ENCODE data around the gene TRMU. TPM values are rescaled to one million over a fixed set of nuclear protein-coding genes. Genes with fewer than 3 reads are reported as not detected.
A peak's percentile ranks its signal among the peaks of the same experiment; 100 is the strongest.

Gene TRMU
- total and polyA plus RNA-seq, 2 experiments from 2014 or later = 48.3 to 70.4 TPM

GRCh38 chr22:46380069-46380468 is 44.6 kb downstream of the TRMU start:
- ATAC-seq = no peak
- Histone ChIP-seq H3K27me3 (ENCODE audit: insufficient read depth) (no peaks in the 10 kb centered on the region), H3K4me1 (ENCODE audit: insufficient read depth) (peaks cover 21% of the 10 kb centered on the region), H4K20me1 (replicated peaks; ENCODE audit: insufficient read depth) (no peaks in the 10 kb centered on the region), H3K27ac (ENCODE audit: low read depth) (no peak overlapping the region), H3K79me2 (replicated peaks; ENCODE audit: insufficient read depth) (no peaks in the 10 kb centered on the region), H3F3A (replicated peaks; ENCODE audit: low read depth) (0 out of 2 replicates have a peak, but pooled peaks cover 5% of the 10 kb centered on the region), H3K36me3 (ENCODE audit: insufficient read depth) (no peaks in the 10 kb centered on the region), H3K4me3 (no peak overlapping the region), H3K4me2 (no peak overlapping the region), H3K9me2 (ENCODE audit: insufficient read depth) (no peaks in the 10 kb centered on the region), H2AFZ (no peak overlapping the region)
- DNase-seq (ENCODE audit: low spot score) = no peak
- TF ChIP-seq CTCF (conservative IDR thresholded peaks at IDR 0.05; ENCODE audit: low read depth in 2 of 2) = no peak
- TF ChIP-seq STAT1 (IDR thresholded peaks at IDR 0.05; ENCODE audit: unreplicated experiment) = no peak
- no peak for TF ChIP-seq ETS1 (IDR thresholded peaks at IDR 0.05)
- no peak for TF ChIP-seq NANOG (IDR thresholded peaks at IDR 0.05; ENCODE audit: borderline replicate concordance)
- Mint-ChIP-seq H3K4me1 (peaks cover 36% of the 10 kb centered on the region), H3K36me3 (ENCODE audit: low read depth) (peaks cover 24% of the 10 kb centered on the region), H3K9me3 (no peaks in the 10 kb centered on the region; the same call in 2 of the 3 replicates), H3K27me3 (ENCODE audit: insufficient read depth, low read depth, poor library complexity) (peaks cover 11% of the 10 kb centered on the region), H3K27ac (peak overlapping the region; percentile 78), H3K4me3 (no peak overlapping the region; the same call in 2 of the 3 replicates)

- Histone ChIP-seq H3K4me1 (ENCODE audit: insufficient read depth) (peaks cover 21% of the 10 kb centered on the region), H4K20me1 (replicated peaks; ENCODE audit: insufficient read depth) (no peaks in the 10 kb centered on the region), H3K27me3 (ENCODE audit: insufficient read depth) (no peaks in the 10 kb centered on the region), H3K4me3 (no peak overlapping the region), H3K9me2 (ENCODE audit: insufficient read depth) (no peaks in the 10 kb centered on the region), H3K27ac (ENCODE audit: low read depth) (no peak overlapping the region), H3K4me2 (no peak overlapping the region), H3F3A (replicated peaks; ENCODE audit: low read depth) (0 out of 2 replicates have a peak, but pooled peaks cover 5% of the 10 kb centered on the region), H3K36me3 (ENCODE audit: insufficient read depth) (no peaks in the 10 kb centered on the region), H2AFZ (no peak overlapping the region), H3K79me2 (replicated peaks; ENCODE audit: insufficient read depth) (no peaks in the 10 kb centered on the region)
- no peak overlapping the region for H3K4me3 Mint-ChIP-seq
- DNase-seq (ENCODE audit: low spot score) (no peak), ATAC-seq (no peak)
- no peak for TF ChIP-seq EZH2phosphoT487 (IDR thresholded peaks at IDR 0.05; ENCODE audit: unreplicated experiment)
- peaks cover 20% of the 10 kb centered on the region for H3K36me3 Mint-ChIP-seq (ENCODE audit: low read depth)
- no peak overlapping the region for H3K27ac Mint-ChIP-seq
- no peaks in the 10 kb centered on the region; the same call in 2 of the 3 replicates for H3K9me3 Mint-ChIP-seq
- H3K4me1 Mint-ChIP-seq = peaks cover 36% of the 10 kb centered on the region
- H3K27me3 Mint-ChIP-seq (ENCODE audit: insufficient read depth, low read depth, poor library complexity) = peaks cover 11% of the 10 kb centered on the region
Observed at GRCh38 chr22:46380581-46380980, 45.1 kb downstream of the TRMU start.

- H3K27ac Mint-ChIP-seq = no peak overlapping the region
- ATAC-seq = no peak
- TF ChIP-seq EZH2phosphoT487 (IDR thresholded peaks at IDR 0.05; ENCODE audit: unreplicated experiment) = no peak
- no peak for TF ChIP-seq ZNF331 (CRISPR knock-in tag; IDR thresholded peaks at IDR 0.05; ENCODE audit: low read depth)
- TF ChIP-seq STAT1 (IDR thresholded peaks at IDR 0.05; ENCODE audit: unreplicated experiment) = no peak
- TF ChIP-seq ETS1 (IDR thresholded peaks at IDR 0.05) = no peak
- no peak for TF ChIP-seq CTCF (conservative IDR thresholded peaks at IDR 0.05; ENCODE audit: low read depth in 2 of 2)
Observed at GRCh38 chr22:46381142-46381541, 45.6 kb downstream of the TRMU start.

More at GRCh38 chr22:46381142-46381541, 45.6 kb downstream of the TRMU start:
- Mint-ChIP-seq H3K27me3 (ENCODE audit: insufficient read depth, low read depth, poor library complexity) (peaks cover 11% of the 10 kb centered on the region), H3K4me3 (no peak overlapping the region), H3K9me3 (no peaks in the 10 kb centered on the region; the same call in 2 of the 3 replicates), H3K36me3 (ENCODE audit: low read depth) (peaks cover 16% of the 10 kb centered on the region), H3K4me1 (peaks cover 36% of the 10 kb centered on the region)
- H3K4me3 ChIP-seq = no peak overlapping the region
- 0 out of 2 replicates have a peak, but pooled peaks cover 5% of the 10 kb centered on the region for H3F3A ChIP-seq (replicated peaks; ENCODE audit: low read depth)
- no peaks in the 10 kb centered on the region for H3K27me3 ChIP-seq (ENCODE audit: insufficient read depth)
- H4K20me1 ChIP-seq (replicated peaks; ENCODE audit: insufficient read depth) = no peaks in the 10 kb centered on the region
- H3K4me1 ChIP-seq (ENCODE audit: insufficient read depth) = peaks cover 21% of the 10 kb centered on the region
- H3K36me3 ChIP-seq (ENCODE audit: insufficient read depth) = no peaks in the 10 kb centered on the region
- no peak for DNase-seq (ENCODE audit: low spot score)
- no peak overlapping the region for H2AFZ ChIP-seq
- H3K4me2 ChIP-seq = no peak overlapping the region
- no peaks in the 10 kb centered on the region for H3K9me2 ChIP-seq (ENCODE audit: insufficient read depth)
- no peak overlapping the region for H3K27ac ChIP-seq (ENCODE audit: low read depth)
- H3K79me2 ChIP-seq (replicated peaks; ENCODE audit: insufficient read depth) = no peaks in the 10 kb centered on the region

Data from GM23338 (cell line).